GM21717 (cell line): ENCODE measurements around the gene FANCL.
"Not testable (repeated sequence)": the region's sequence is repeated elsewhere in the genome, so short reads cannot be mapped to it uniquely, and the experiment has no call there.

Experiments
- ATAC-seq: cut with Tn5 transposase; IDR thresholded peaks from one replicate; pipeline ENCODE4 v1.9.1; 2021; ENCODE audit warnings: mild to moderate bottlenecking, moderate library complexity; ENCODE audit not compliant: unreplicated experiment

Gene FANCL

DNA sequence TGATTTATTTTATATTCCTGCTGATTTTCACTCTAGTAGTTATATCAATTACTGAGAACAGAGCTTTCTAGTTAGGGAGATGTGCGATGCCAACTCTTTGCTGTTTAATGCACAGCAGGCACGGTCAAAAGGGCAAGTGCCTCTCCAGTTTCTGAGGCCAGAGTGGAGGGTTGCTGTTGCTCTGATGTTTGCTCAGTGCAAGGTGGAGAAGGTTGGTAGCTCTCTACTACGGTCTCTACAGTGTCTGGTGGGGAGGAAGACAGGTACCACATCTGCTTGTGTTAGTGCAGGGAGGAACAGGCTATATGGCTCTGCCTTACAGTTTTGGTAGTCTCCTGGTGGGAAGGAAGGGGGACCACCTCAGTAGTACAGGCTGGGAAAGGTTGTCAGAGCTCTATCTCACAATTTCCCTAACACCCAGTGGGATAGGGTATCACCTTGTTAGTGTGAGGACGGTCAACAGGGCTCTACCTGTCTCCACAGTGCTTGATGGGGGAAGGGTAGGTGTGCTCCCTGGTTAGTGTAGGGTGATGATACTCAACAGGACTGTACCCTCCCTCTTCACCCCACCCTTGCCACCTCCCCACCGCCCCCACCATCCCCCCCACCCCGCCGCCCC, 85.9 kb downstream of the FANCL start:
- no peak for ATAC-seq

DNA sequence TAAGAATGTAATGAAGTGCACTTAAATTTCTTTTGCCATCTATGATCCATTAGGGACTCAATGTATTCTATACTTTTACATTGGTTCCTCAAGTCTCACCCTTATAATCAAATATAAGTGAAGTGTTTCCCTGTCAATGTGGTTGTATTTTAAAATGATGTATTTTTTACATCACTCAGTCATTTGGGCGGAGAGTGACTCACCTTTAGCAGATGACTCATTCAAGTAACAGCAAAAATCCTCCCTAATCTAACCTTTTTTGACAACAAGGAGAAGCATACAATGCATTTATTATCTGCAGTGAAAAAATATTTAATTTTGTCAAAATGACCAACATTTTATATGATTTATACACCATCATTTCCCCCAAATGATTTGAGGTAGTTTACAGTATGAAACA, 94.4 kb downstream of the FANCL start:
- no peak for ATAC-seq

DNA sequence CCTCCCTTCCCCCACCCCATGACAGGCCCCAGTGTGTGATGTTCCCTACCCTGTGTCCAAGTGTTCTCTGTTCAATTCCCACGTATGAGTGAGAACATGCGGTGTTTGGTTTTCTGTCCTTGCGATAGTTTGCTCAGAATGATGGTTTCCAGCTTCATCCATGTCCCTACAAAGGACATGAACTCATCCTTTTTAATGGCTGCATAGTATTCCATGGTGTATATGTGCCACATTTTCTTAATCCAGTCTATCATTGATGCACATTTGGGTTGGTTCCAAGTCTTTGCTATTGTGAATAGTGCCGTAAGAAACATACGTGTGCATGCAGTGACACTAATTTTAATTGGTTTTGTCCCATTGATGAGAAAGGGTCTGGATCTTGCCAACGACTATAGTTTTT, 95.4 kb downstream of the FANCL start:
- not testable (repeated sequence) for ATAC-seq

DNA sequence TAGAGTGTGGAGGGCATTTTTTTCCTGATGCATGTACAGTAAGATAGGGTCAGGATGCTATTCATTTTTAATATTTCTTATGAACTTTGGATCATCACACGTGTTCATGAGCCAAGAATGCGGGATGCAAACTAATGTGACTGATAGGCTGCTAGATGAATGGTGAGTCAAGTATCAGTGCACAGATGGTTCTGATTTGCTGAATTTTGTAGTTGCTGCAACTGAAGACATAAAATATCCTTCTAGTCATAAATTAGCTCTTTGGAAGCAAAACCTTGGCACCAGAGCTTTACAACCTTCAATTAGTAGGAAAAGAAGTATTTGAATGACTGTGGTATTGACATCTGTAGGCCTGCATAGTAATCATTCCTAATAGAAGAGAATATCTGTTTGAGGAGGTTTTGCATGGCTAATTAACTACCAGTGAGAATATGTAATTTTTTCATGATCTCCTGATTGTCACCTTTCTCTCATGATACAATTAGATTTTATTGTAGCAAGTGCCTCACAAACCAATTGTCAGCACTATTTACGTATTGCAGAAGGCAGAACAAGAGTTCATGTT, 100.5 kb downstream of the FANCL start:
- ATAC-seq, result no peak

DNA sequence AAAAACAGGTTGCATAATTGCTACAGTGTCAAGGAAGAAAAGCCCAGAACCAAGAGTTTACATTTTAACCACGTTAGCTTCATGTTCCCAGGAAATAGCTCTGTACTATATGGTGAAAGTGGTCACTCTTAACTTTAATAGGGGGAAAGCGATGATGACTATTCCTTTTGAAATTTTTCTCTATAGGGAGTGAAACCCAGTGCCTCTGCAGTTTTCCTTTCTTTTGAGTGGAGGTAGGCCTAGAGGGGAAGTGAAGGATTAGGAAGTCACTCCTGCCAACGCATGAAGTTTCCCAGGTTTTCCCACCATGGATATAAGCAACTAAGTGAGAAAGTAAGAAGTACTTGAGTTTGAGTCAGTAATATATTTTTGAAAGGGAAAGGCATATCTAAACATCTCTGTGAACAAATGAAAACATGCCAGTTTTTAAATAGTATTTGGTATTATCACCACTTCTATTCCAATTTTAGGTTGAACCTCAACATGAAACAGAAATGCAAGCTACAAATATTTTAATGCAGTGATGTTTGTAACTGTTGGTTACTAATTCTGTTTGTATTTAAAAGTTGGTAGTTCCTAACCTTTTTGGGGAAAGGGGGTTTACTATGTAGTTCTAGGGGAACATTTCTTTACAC, 102.6 kb downstream of the FANCL start:
- no peak for ATAC-seq

DNA sequence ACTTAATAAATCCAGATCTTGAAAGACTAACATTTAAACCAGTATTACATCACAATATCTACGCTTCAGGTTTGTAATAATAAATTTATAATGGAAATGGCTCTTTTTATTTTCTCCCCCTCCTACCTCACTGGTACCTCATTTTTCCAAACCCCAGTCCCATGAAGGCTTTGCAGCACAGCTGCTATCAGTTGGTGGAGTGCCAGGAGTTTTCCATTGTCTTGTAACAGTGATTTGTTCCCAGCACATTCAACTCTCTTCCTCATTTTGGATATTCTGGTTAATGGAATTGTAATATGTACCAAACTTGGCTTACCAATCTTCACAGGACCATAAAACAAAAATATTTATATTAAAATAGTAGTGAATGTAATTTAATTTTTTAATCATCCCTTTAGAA, 103.3 kb downstream of the FANCL start:
- ATAC-seq, result no peak

DNA sequence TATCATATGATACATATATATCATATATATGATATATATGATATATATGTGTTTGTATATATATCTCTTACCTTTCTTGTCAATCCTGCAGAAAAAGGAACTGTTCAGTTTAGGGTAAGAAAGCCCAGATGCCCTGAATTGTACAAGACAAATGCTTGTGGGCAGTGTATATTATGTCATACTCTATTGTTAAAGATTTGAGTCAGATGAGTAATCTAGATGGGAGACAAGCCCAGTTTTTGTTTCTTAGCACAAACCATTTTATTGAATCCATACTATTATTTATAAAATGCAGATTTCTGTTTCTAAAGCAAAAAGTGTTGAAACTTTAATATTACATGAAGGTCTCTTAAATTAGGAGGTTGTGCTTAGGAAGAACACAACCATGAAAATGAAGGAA, 103.9 kb downstream of the FANCL start:
- no peak for ATAC-seq

DNA sequence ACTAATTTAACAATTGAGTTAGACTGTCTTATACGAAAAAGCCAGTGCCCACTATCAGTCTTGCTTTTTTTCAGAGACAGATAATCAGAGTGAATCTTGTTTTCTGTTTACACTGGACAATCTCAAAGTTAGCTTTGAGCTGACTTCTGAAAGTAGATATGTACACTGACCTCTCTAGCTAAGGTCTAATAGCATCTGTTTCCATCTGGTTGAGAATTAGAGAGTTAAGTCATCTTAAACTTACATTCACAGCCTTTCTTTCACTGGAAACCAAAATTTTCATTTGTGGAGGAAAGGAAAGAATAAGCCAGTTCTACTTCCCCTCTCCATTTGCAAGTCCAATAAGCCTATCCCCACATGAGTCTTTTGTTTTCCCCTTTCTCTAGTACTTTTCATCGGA, 105.3 kb downstream of the FANCL start:
- ATAC-seq, result no peak

DNA sequence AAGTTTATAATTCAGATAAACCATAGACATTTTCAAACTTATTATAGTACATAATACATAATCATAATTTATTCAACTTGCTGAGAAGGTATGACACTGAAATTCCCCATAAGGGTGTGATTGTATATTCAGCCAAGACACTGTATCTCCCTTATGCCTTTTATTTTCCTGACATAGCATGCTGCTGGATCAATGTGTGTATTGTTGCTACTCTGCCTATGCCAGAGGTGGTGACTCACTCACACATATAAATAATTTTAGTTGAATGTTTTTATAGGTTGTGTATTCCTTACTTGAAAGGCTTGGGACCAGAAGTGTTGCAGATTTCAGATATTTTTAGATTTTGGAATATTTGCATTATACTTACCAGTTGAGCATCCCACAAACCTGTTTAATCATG, 107.7 kb downstream of the FANCL start:
- no peak for ATAC-seq

DNA sequence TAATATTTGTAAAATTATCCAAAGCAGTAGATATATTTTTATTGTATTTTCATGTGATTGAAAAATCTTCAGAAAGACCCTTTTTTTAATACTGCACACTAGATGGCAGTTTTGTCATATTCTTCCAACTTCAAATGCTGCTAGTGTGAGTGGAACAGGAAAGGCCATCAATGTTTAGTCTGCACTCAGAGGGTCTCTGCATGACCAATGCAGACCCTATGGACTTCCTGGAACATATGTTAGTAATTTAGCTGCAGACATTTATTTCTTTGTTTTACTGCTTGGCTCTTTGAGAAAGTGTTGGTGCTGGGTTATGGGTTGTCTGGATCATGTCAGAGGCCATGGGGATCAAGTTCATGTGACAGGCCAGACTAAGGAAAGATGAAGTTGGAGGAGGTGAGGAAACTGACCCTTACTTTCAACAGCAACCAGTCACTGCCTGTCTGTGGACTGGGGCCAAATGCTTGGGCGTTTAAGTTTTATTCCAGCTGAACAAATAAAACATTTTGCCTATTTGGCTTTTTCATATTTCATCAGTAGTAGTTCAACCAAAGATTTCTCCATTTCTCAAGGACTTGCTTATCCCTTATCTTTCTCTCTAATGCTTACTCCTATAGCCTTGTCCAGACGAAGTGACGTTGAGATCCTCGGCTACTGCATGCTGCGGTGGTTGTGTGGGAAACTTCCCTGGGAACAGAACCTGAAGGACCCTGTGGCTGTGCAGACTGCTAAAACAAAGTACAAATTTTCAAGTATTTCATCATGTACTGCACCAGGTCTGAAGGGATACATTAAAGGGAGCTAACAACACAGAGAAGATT, 109.7 kb downstream of the FANCL start:
- no peak for ATAC-seq

DNA sequence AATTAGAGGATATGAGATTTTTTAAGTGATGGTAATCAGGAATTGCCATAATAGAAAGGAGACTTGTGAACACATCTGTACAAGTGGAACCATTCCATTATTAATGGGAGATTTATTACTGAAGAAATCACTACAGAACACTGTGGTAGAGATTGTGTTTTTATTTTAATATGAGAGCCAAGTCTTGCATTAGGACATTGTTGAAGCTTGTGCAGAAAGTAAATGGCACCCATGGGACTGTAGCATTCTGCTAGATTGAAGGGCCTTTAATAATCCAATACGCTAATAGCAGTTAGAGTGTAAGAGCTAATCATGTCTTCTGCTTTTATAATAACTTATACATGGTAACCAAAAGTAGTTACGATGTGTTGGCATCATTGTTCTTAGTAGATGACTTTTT, 110.9 kb downstream of the FANCL start:
- no peak for ATAC-seq

DNA sequence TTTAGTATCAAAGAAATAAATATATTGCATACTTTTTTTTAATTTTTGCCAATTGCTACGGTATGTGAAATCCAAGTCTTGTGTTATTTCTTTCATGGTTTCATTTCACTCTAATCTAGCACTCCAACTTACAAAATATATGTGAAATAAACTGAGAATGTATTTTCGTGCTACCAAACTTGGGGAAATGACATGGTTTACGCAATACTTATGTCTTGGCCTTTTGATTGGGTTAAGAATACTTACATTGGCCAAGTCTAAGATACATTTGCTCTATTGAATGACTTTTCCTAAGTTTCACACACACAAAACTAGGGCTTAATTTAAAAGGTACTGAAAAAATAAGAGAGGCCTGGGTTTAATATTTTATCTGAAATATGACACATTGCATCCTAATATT, 114.0 kb downstream of the FANCL start:
- ATAC-seq, result no peak

DNA sequence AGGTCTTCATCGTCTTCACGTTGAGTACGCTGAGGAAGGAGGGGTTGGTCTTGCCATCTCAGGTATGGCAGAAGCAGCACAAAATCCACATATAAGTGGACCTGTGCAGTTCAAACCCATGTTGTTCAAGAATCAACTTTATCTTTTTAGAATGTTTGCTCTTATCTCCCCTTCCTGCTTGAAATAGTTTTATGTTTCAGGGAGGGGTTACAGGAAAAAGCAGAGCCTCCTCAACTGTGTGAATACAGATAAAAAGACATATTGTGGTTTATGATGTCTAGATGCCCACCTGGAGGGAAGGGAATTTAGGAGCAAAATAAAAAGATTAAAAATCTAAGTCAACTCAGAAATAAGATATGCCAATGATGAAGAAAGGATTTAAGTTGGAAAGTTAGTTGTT, 118.6 kb downstream of the FANCL start:
- ATAC-seq, result no peak

DNA sequence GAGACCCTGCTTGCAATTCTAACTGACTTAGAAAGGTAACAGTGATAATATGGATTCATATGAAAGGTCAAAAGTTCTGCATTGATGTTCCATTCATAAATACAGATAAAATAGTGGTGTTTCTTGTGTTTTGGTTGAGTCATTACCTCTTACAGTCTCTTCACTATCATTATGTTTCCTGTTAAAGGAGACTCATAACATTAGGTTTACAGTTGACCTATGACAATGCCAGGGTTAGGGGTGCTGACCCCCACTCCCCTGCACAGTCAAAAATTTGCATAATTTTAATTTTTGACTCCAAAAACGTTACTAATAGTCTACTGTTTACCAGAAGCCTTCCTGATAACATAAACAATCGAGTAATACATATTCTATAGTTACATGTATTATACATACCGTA, 119.1 kb downstream of the FANCL start:
- no peak for ATAC-seq

DNA sequence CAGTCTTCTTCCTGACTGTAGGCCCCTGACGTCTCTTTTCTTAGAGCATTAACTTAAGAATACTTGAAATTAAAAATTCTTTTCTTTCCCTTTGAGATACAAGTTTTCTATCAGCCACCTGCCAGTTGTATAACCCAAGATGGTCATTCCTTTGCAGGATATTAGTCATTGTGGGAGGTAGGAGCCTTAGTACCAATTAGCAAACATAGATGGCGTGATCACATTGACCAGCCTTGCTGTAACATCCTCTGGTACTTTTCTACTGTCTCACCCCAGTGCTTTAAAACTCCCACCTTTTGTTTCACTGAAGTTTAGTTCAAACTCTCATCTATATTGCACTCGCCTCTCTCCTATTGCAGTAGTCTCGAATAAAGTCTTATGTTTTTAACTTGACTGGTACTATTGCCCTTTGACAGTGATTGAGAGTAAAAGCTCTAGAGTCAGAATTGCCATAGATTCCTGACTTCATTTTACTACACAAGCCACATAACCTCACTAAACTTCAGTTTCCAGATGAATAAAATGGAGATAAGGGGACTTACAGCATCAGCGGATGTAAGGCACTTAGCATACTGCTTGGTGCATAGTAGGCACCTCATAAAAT, 120.4 kb downstream of the FANCL start:
- ATAC-seq, result no peak

DNA sequence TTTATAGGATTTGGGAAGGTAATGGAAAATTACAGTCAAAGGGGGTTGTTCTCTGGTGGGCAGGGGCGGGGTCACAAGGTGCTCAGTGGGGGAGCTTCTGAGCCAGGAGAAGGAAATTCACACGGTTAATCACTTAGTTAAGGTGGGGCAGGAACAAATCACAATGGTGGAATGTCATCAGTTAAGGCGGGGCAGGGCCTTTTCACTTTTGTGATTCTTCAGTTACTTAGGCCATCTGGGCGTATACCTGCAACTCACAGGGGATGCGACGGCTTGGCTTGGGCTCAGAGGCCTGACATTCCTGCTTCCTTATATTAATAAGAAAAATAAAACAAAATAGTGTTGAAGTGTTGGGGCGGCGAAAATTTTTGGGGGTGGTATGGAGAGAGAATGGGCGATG, 127.6 kb downstream of the FANCL start:
- not testable (repeated sequence) for ATAC-seq

DNA sequence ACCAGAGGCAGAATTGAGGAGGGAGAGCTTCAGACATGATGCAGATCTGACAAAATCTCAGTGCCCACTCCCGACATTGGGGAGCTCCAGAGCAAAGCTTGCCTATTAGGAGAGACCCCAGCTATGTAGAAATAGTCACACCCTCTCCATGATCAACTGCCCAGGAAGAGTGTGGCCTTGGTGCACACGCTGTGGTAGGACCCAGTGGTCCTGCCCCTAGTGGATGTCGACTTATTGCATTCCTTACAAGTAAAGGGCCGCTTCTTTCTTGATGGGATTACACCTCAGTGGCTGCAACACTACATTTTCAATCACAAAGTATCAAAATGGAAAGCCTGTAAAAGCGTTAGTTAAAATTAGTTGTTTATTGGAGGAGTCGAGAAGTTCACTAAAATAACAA, 130.4 kb downstream of the FANCL start:
- no peak for ATAC-seq

DNA sequence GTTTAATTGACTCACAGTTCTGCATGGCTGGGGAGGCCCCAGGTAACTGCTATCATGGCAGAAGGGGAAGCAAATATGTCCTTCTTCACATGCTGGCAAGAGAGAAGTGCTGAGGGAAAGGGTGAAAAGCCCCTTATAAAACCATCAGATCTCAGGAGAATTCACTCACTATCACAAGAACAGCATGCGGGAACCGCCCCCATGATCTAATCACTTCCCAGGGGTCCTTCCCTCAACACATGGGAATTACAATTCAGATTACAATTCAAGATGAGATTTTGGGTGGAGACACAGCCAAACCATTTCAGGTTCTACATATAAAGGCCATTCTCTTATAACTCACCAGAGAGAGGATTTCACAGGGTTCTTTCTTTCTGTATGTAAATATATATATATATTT, 131.6 kb downstream of the FANCL start:
- no peak for ATAC-seq
